Liver (tissue), 3 donors: ENCODE results near the gene DNAH2.

Experiments used
- NR2F2 ChIP-seq: IDR thresholded peaks from 2 replicates; pipeline ENCODE4 v1.6.1; 2016; ENCODE audit warnings: antibody characterized with exemption
- TF ChIP-seq, protein P1 (sequence below): fragments of 150-350 bp; IDR thresholded peaks from 2 replicates; pipeline ENCODE4 v1.5.1; 2017; ENCODE audit warnings: improper control_type of control experiment, low read depth, low read length; ENCODE audit not compliant: missing input control
- donor health status: healthy.
- donor health status: healthy.

DNA sequence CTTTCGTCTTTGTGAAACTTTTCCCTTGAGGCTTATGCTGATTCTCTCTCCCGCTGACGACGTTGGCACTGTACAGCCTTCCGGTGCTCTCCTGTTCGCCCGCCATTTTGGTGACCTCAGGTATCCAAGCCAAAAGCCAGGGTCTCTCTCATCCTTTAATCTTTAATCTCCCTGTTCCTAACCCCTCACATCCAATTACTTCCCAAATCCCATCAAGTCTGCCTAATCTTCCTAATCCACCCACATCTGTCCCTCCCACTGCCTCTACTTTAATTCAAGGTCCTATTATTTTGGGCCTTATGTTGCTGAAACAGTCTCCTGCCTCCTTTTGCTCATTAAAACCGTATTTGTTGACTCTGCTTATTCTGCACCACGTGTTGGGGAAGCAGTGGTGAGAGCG, 22.0 kb upstream of the DNAH2 start:
- TF ChIP-seq, protein P1, sequence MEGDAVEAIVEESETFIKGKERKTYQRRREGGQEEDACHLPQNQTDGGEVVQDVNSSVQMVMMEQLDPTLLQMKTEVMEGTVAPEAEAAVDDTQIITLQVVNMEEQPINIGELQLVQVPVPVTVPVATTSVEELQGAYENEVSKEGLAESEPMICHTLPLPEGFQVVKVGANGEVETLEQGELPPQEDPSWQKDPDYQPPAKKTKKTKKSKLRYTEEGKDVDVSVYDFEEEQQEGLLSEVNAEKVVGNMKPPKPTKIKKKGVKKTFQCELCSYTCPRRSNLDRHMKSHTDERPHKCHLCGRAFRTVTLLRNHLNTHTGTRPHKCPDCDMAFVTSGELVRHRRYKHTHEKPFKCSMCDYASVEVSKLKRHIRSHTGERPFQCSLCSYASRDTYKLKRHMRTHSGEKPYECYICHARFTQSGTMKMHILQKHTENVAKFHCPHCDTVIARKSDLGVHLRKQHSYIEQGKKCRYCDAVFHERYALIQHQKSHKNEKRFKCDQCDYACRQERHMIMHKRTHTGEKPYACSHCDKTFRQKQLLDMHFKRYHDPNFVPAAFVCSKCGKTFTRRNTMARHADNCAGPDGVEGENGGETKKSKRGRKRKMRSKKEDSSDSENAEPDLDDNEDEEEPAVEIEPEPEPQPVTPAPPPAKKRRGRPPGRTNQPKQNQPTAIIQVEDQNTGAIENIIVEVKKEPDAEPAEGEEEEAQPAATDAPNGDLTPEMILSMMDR, result no peak
- TF ChIP-seq NR2F2, result no peak
